Measurements from ENCODE around the gene FGG.
A peak's percentile ranks its signal among the peaks of the same experiment; 100 is the strongest.

Gene FGG

GRCh38 chr4:154612472-154613414, at the start of gene FGG:
Gene FGG (minus strand): TSS chr4:154612656. CDS start chr4:154612609, 47 bp downstream.
- TF ChIP-seq, protein P1, sequence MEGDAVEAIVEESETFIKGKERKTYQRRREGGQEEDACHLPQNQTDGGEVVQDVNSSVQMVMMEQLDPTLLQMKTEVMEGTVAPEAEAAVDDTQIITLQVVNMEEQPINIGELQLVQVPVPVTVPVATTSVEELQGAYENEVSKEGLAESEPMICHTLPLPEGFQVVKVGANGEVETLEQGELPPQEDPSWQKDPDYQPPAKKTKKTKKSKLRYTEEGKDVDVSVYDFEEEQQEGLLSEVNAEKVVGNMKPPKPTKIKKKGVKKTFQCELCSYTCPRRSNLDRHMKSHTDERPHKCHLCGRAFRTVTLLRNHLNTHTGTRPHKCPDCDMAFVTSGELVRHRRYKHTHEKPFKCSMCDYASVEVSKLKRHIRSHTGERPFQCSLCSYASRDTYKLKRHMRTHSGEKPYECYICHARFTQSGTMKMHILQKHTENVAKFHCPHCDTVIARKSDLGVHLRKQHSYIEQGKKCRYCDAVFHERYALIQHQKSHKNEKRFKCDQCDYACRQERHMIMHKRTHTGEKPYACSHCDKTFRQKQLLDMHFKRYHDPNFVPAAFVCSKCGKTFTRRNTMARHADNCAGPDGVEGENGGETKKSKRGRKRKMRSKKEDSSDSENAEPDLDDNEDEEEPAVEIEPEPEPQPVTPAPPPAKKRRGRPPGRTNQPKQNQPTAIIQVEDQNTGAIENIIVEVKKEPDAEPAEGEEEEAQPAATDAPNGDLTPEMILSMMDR (conservative IDR thresholded peaks at IDR 0.05; ENCODE audit: control insufficient read depth, insufficient read depth, low read depth, low read length) = no peak
- H3K4me3 ChIP-seq (ENCODE audit: control insufficient read depth, low read depth, low read length) = no peak within 1 kb of the TSS
- DNase-seq (ENCODE audit: low read depth) = no peak

- no peak overlapping the region for H3K4me3 ChIP-seq (ENCODE audit: control insufficient read depth, low read depth, low read length)
- TF ChIP-seq, protein P1 (conservative IDR thresholded peaks at IDR 0.05; ENCODE audit: control insufficient read depth, insufficient read depth, low read depth, low read length) = no peak
- DNase-seq (ENCODE audit: low read depth) = peak; percentile 4
Measured at GRCh38 chr4:154660052-154660451, 47.6 kb upstream of the FGG start.

DNA sequence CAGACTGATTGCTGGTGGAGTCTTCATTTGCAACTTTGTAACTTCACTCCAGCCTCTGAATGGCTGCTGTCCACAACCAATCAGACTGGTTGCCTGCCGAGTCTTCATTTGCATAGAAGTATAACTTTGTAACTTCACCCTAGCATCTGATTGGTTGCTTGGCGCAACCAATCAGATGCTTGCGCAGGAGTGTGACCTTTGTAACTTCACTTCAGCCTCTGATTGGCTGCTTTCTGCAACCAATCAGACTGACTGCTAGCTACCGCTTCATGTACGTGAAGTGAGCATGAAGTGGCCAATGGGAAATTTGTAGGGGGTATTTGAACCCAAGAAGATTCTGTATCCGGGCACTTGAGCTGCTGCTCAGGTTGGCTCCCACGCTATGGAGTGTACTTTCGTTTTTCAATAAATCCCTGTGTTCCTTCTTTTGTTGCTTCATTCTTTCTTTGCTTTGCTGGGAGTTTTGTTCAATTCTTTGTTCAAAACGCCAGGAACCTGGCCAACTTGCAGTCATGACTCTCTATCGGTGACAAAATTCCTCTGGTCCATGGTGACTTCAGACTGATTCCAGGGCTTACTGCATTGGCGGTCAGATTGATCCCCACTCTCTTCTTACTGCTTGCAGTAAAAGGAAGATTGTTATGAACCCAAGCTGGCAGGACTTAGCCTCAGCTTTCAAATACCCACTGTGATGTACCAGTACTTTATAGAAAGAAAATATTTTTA, 46.4 kb upstream of the FGG start:
- TF ChIP-seq, protein P1 (conservative IDR thresholded peaks at IDR 0.05; ENCODE audit: control insufficient read depth, insufficient read depth, low read depth, low read length) = no peak
- no peak for DNase-seq (ENCODE audit: low read depth)
- no peak overlapping the region for H3K4me3 ChIP-seq (ENCODE audit: control insufficient read depth, low read depth, low read length)

DNA sequence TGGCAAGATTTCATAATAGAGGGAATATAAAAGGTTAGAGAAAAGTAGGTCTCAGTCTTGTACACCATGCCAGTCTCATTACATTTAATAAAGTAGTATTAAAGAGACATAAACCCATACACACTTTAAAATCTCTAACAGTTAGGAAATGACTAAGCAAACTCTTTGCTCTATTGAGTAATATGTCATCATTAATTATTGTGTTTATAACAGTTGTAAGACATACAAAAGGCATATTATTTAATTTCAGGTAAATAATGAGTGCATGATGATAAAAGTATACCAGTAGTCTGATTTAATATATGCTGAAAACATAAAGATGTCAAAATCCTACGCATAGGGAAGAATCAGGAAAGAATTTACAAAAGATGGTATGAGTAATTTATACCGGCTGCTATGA, 31.0 kb upstream of the FGG start:
- no peak overlapping the region for H3K4me3 ChIP-seq (ENCODE audit: control insufficient read depth, low read depth, low read length)
- TF ChIP-seq, protein P1 (conservative IDR thresholded peaks at IDR 0.05; ENCODE audit: control insufficient read depth, insufficient read depth, low read depth, low read length) = no peak
- peak; percentile 32 for DNase-seq (ENCODE audit: low read depth)

- TF ChIP-seq, protein P1 (conservative IDR thresholded peaks at IDR 0.05; ENCODE audit: control insufficient read depth, insufficient read depth, low read depth, low read length) = no peak
- DNase-seq (ENCODE audit: low read depth) = peak; percentile 17
- no peak overlapping the region for H3K4me3 ChIP-seq (ENCODE audit: control insufficient read depth, low read depth, low read length)
Measured at GRCh38 chr4:154642373-154643009, 30.0 kb upstream of the FGG start.

GRCh38 chr4:154640999-154641398, 28.5 kb upstream of the FGG start:
- TF ChIP-seq, protein P1 (conservative IDR thresholded peaks at IDR 0.05; ENCODE audit: control insufficient read depth, insufficient read depth, low read depth, low read length) = no peak
- no peak overlapping the region for H3K4me3 ChIP-seq (ENCODE audit: control insufficient read depth, low read depth, low read length)
- DNase-seq (ENCODE audit: low read depth) = no peak
